Measurements from ENCODE around the gene XIAP.
A peak's percentile ranks its signal among the peaks of the same experiment; 100 is the strongest.

Gene XIAP

GRCh38 chrX:123961268-123962005 lies 101.6 kb downstream of the XIAP start, which contains the start of gene STAG2:
STAG2 (plus strand) TSS chrX:123961706; CDS start chrX:124022628, 60,922 bp downstream.
- DNase-seq: peak; percentile 75 to 87 (median 78)

DNA sequence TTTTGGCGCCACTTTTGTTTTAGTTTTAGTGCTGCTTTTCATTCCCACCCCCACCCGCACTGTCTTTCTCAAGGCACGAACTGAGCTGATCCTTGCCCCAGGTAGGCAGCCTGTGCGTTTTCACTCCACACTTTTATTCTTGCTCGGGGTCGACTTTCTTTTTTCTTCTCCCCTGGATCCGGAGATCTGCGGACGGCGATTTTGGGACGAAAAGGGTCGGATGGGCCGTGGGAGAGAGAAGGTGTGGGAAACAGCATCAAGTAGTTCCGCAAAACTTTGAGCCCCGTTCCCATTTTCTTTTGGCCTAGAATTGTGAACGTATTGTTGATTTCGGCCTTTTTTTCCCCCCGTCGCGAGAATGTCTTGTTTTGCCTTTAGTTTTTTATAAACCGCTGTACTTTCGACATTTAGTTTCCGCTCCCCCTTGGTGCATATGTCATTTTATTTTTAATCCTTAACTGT lies 102.2 kb downstream of the XIAP start:
- DNase-seq: peak; percentile 30 to 43 (median 31)

DNA sequence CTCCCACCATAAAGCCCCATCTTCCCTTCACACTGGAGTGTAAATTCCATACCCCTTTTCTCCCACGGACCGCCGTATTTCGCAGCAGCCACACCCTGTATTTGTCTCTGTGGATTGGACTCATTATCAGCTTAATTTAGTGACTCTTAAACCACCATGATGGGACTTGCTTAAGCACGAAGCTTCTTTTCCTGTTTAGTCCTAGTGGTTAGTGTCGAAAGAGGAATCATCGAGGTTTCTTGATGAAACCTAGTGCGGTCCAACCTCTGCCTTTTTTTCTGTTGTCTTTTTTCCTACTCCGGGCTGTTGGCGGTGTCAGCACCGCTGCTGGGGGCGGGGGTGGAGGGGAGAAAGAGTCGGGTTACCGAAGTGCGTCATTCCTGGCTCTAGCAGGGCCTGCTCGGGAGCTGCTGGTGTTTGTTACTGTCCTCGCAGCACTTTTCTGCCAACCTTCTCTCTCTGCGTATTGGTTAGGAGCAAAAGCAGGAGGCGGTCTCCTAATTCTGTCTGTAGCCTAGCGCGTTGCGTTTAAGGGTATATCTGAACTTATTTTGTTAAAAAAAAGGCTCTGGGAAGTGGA lies 103.0 kb downstream of the XIAP start:
- DNase-seq: peak; percentile 85 to 90 (median 90)

Measured in suppressor macrophage treated with lipopolysaccharide for 1 hour (primary cell).